ELR (cell line): ENCODE measurements around the gene TSHZ2.
"Not testable (repeated sequence)": the region's sequence is repeated elsewhere in the genome, so short reads cannot be mapped to it uniquely, and the experiment has no call there.

Experiments
- DNase-seq: peaks from one replicate; pipeline ENCODE4 v3.0.0-alpha.2; 2015; ENCODE audit warnings: low read depth

TSHZ2 gene

GRCh38 chr20:53387983-53388675 is 416.0 kb downstream of the TSHZ2 start:
- no peak for DNase-seq

GRCh38 chr20:53389516-53390300 is 417.6 kb downstream of the TSHZ2 start:
- no peak for DNase-seq

GRCh38 chr20:53390770-53391169 is 418.6 kb downstream of the TSHZ2 start:
- no peak for DNase-seq

- DNase-seq = no peak
These were observed 422.3 kb downstream of the TSHZ2 start for GRCh38 chr20:53394433-53394832.

GRCh38 chr20:53395188-53395923 is 423.2 kb downstream of the TSHZ2 start:
- no peak for DNase-seq

- DNase-seq = no peak
These were observed 426.9 kb downstream of the TSHZ2 start for GRCh38 chr20:53399083-53399482.

GRCh38 chr20:53399592-53400335 is 427.6 kb downstream of the TSHZ2 start:
- no peak for DNase-seq

GRCh38 chr20:53402233-53403005 is 430.3 kb downstream of the TSHZ2 start:
- no peak for DNase-seq

- no peak for DNase-seq
These were observed 430.9 kb downstream of the TSHZ2 start for GRCh38 chr20:53403029-53403428.

- no peak for DNase-seq
These were observed 433.0 kb downstream of the TSHZ2 start for GRCh38 chr20:53405139-53405538.

- DNase-seq = no peak
These were observed 434.4 kb downstream of the TSHZ2 start for GRCh38 chr20:53406580-53406979.

- DNase-seq = no peak
These were observed 436.7 kb downstream of the TSHZ2 start for GRCh38 chr20:53408691-53409446.

GRCh38 chr20:53409447-53409717 is 437.2 kb downstream of the TSHZ2 start:
- DNase-seq = no peak

- no peak for DNase-seq
These were observed 439.0 kb downstream of the TSHZ2 start for GRCh38 chr20:53411129-53411528.

- no peak for DNase-seq
These were observed 439.7 kb downstream of the TSHZ2 start for GRCh38 chr20:53411891-53412290.

- no peak for DNase-seq
These were observed 440.5 kb downstream of the TSHZ2 start for GRCh38 chr20:53412577-53413185.

- peak; percentile 4 for DNase-seq
These were observed 441.1 kb downstream of the TSHZ2 start for GRCh38 chr20:53413186-53413631.

- DNase-seq = not testable (repeated sequence)
These were observed 441.7 kb downstream of the TSHZ2 start for GRCh38 chr20:53413845-53414244.

GRCh38 chr20:53419693-53420460 is 447.7 kb downstream of the TSHZ2 start:
- no peak for DNase-seq

GRCh38 chr20:53421343-53421742 is 449.2 kb downstream of the TSHZ2 start:
- DNase-seq = no peak
